ENCODE results near the gene CENPH. TPM values are rescaled to one million over a fixed set of nuclear protein-coding genes. Genes with fewer than 3 reads are reported as not detected.

CENPH gene
- total and polyA plus RNA-seq, 2 donors (not counting 1 experiment from before 2014, with no cell fraction given) = 2.8 to 11.9 TPM

- H3K9me3 Mint-ChIP-seq (ENCODE audit: insufficient read depth) = no peaks in the 10 kb centered on the region
- ChIA-PET POLR2A (interaction anchor here (0.7 kb wide), 1 partner anchor 17 kb away, joined by 4 read pairs; no protein-coding TSS in a partner anchor), CTCF (no interaction called here)
- Histone ChIP-seq H4K20me1 (ENCODE audit: control insufficient read depth, insufficient read depth, low read length, poor library complexity, severe bottlenecking) (no peaks in the 10 kb centered on the region), H3K9ac (ENCODE audit: low read length) (no peak overlapping the region), H3K27ac (ENCODE audit: low read length in 2 of 2) (no peak overlapping the region), H3K4me1 (ENCODE audit: control insufficient read depth in 2 of 2, insufficient read depth in 2 of 2, low read length in 2 of 2) (peaks cover 3 to 7% of the 10 kb centered on the region in 2 donors), H3K79me2 (ENCODE audit: control insufficient read depth, insufficient read depth, low read length) (no peaks in the 10 kb centered on the region), H3K4me2 (replicated peaks; ENCODE audit: low read depth, low read length, poor library complexity, severe bottlenecking) (no peak overlapping the region), H3K36me3 (replicated peaks in 1 of 2; ENCODE audit: control extremely low read depth in 1 of 2, control insufficient read depth in 1 of 2, extremely low read depth in 1 of 2, insufficient read depth in 2 of 2, low read length in 1 of 2) (no peaks in the 10 kb centered on the region), H3K9me3 (ENCODE audit: control extremely low read depth in 1 of 3, control insufficient read depth in 2 of 3, insufficient read depth in 1 of 3, low read length in 2 of 3) (peaks cover 0 to 4% (median 0%) of the 10 kb centered on the region in 3 donors), H3K4me3 (ENCODE audit: control extremely low read depth in 1 of 5, extremely low read depth in 1 of 5, insufficient read depth in 1 of 5, low read depth in 2 of 5, low read length in 4 of 5) (no peak overlapping the region), H2AFZ (ENCODE audit: insufficient read depth, low read depth, low read length, poor library complexity, severe bottlenecking) (no peak overlapping the region), H3K27me3 (replicated peaks in 1 of 4; ENCODE audit: control extremely low read depth in 1 of 4, control insufficient read depth in 3 of 4, insufficient read depth in 4 of 4, low read length in 3 of 4) (no peaks in the 10 kb centered on the region)
- H3K27ac Mint-ChIP-seq = no peak overlapping the region
- DNase-seq (no peak), ATAC-seq (ENCODE audit: low read depth) (no peak)
- no CpG with 5 or more reads among the region's 1 CpG for WGBS (ENCODE audit: insufficient coverage)
- TF ChIP-seq EZH2 (IDR thresholded peaks at IDR 0.05; ENCODE audit: borderline replicate concordance, insufficient read depth, low read depth, low read length, poor library complexity, severe bottlenecking) = no peak
- TF ChIP-seq, protein P1, sequence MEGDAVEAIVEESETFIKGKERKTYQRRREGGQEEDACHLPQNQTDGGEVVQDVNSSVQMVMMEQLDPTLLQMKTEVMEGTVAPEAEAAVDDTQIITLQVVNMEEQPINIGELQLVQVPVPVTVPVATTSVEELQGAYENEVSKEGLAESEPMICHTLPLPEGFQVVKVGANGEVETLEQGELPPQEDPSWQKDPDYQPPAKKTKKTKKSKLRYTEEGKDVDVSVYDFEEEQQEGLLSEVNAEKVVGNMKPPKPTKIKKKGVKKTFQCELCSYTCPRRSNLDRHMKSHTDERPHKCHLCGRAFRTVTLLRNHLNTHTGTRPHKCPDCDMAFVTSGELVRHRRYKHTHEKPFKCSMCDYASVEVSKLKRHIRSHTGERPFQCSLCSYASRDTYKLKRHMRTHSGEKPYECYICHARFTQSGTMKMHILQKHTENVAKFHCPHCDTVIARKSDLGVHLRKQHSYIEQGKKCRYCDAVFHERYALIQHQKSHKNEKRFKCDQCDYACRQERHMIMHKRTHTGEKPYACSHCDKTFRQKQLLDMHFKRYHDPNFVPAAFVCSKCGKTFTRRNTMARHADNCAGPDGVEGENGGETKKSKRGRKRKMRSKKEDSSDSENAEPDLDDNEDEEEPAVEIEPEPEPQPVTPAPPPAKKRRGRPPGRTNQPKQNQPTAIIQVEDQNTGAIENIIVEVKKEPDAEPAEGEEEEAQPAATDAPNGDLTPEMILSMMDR (IDR thresholded peaks at IDR 0.05) = no peak
- peaks cover 9% of the 10 kb centered on the region for H3K4me1 Mint-ChIP-seq
- H3K27me3 Mint-ChIP-seq = no peaks in the 10 kb centered on the region
- H3K4me3 Mint-ChIP-seq = no peak overlapping the region
- intact Hi-C loops (cut with micrococcal nuclease) = no loop called here
Measured at GRCh38 chr5:69184621-69185020, 4.8 kb upstream of the CENPH start.

DNA sequence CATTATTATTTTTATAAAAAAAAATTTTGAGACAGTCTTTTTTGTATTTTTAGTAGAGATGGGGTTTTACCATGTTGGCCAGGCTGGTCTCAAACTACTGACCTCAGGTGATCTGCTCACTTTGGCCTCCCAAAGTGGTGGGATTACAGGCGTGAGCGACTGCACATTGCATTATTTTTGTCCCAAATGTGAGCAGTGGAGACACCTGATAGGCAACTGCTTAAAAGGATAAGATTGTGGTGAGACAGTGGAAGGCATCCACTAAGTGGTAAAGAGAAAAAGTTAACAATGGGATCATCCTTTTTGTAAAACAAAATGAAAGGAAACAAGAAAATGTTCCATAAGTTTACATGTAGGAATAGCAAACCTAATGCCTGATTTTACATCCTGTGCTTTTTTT is 2.0 kb upstream of the CENPH start:
- Mint-ChIP-seq H3K9me3 (ENCODE audit: insufficient read depth) (no peaks in the 10 kb centered on the region), H3K4me1 (peaks cover 17% of the 10 kb centered on the region), H3K27me3 (no peaks in the 10 kb centered on the region), H3K27ac (no peak overlapping the region), H3K4me3 (peak overlapping the region; percentile 54)
- CTCF ChIA-PET = no interaction called here
- POLR2A ChIA-PET = no interaction called here
- ATAC-seq (ENCODE audit: low read depth) = no peak
- Histone ChIP-seq H3K79me2 (ENCODE audit: control insufficient read depth, insufficient read depth, low read length) (no peaks in the 10 kb centered on the region), H3K4me2 (replicated peaks; ENCODE audit: low read depth, low read length, poor library complexity, severe bottlenecking) (no peak overlapping the region), H4K20me1 (ENCODE audit: control insufficient read depth, insufficient read depth, low read length, poor library complexity, severe bottlenecking) (no peaks in the 10 kb centered on the region), H3K4me3 (ENCODE audit: control extremely low read depth in 1 of 5, extremely low read depth in 1 of 5, insufficient read depth in 1 of 5, low read depth in 2 of 5, low read length in 4 of 5) (no peak overlapping the region), H3K27ac (ENCODE audit: low read length in 2 of 2) (no peak overlapping the region), H3K9ac (ENCODE audit: low read length) (no peak overlapping the region), H3K27me3 (replicated peaks in 1 of 4; ENCODE audit: control extremely low read depth in 1 of 4, control insufficient read depth in 3 of 4, insufficient read depth in 4 of 4, low read length in 3 of 4) (no peaks in the 10 kb centered on the region), H2AFZ (ENCODE audit: insufficient read depth, low read depth, low read length, poor library complexity, severe bottlenecking) (no peak overlapping the region), H3K36me3 (replicated peaks in 1 of 2; ENCODE audit: control extremely low read depth in 1 of 2, control insufficient read depth in 1 of 2, extremely low read depth in 1 of 2, insufficient read depth in 2 of 2, low read length in 1 of 2) (no peaks in the 10 kb centered on the region), H3K4me1 (ENCODE audit: control insufficient read depth in 2 of 2, insufficient read depth in 2 of 2, low read length in 2 of 2) (peaks cover 9 to 14% of the 10 kb centered on the region in 2 donors), H3K9me3 (ENCODE audit: control extremely low read depth in 1 of 3, control insufficient read depth in 2 of 3, insufficient read depth in 1 of 3, low read length in 2 of 3) (peaks cover 0 to 2% (median 0%) of the 10 kb centered on the region in 3 donors)
- no peak for DNase-seq
- WGBS (ENCODE audit: insufficient coverage) = 100% methylated on average over 2 of the region's 2 CpGs
- TF ChIP-seq EZH2 (IDR thresholded peaks at IDR 0.05; ENCODE audit: borderline replicate concordance, insufficient read depth, low read depth, low read length, poor library complexity, severe bottlenecking) = no peak
- TF ChIP-seq, protein P1 (IDR thresholded peaks at IDR 0.05) = no peak
- intact Hi-C loops (cut with micrococcal nuclease) = no loop called here

All from B cell (primary cell).